NCI-H187 (cell line): ENCODE data around the gene ITIH1.

Source experiments
- DNase-seq, 2 experiments: peaks; one replicate each; lab custom pipeline; 2025; lab: John Stamatoyannopoulos, UW

The ITIH1 gene

GRCh38 chr3:52790741-52791140 is 13.3 kb downstream of the ITIH1 start:
- DNase-seq, result no peak

- DNase-seq, result no peak
Measured at GRCh38 chr3:52791366-52791765, 14.0 kb downstream of the ITIH1 start.

GRCh38 chr3:52791928-52792327 is 14.5 kb downstream of the ITIH1 start:
- DNase-seq, result no peak

- DNase-seq, result no peak
Measured at GRCh38 chr3:52792413-52792812, 15.0 kb downstream of the ITIH1 start.

- DNase-seq, result no peak
Measured at GRCh38 chr3:52792961-52793695, 15.7 kb downstream of the ITIH1 start.

GRCh38 chr3:52793702-52794611 is 16.6 kb downstream of the ITIH1 start:
- DNase-seq, result no peak

- no peak for DNase-seq
Measured at GRCh38 chr3:52794612-52795099, 17.3 kb downstream of the ITIH1 start, which contains the start of gene ITIH3. Gene ITIH3 (plus strand): TSS chr3:52794796. CDS start chr3:52794804, 8 bp downstream.

GRCh38 chr3:52795298-52795900 is 18.0 kb downstream of the ITIH1 start:
- DNase-seq, result no peak

- DNase-seq, result no peak
Measured at GRCh38 chr3:52796411-52796810, 19.0 kb downstream of the ITIH1 start.

- no peak for DNase-seq
Measured at GRCh38 chr3:52798376-52798977, 21.1 kb downstream of the ITIH1 start.

- DNase-seq, result no peak
Measured at GRCh38 chr3:52798978-52799476, 21.6 kb downstream of the ITIH1 start.

- no peak for DNase-seq
Measured at GRCh38 chr3:52800079-52800478, 22.7 kb downstream of the ITIH1 start.

- no peak for DNase-seq
Measured at GRCh38 chr3:52801839-52802238, 24.4 kb downstream of the ITIH1 start.

GRCh38 chr3:52805270-52806039 is 28.1 kb downstream of the ITIH1 start:
- no peak for DNase-seq

- DNase-seq, result no peak
Measured at GRCh38 chr3:52809149-52809548, 31.8 kb downstream of the ITIH1 start.

GRCh38 chr3:52809662-52810377 is 32.4 kb downstream of the ITIH1 start:
- DNase-seq, result no peak

GRCh38 chr3:52810923-52811322 is 33.5 kb downstream of the ITIH1 start:
- DNase-seq, result no peak

GRCh38 chr3:52811452-52812011 is 34.1 kb downstream of the ITIH1 start:
- DNase-seq, result no peak

- no peak for DNase-seq
Measured at GRCh38 chr3:52813810-52814209, 36.4 kb downstream of the ITIH1 start.

GRCh38 chr3:52816199-52816598 is 38.8 kb downstream of the ITIH1 start:
- no peak for DNase-seq
